ENCODE data around the gene UBE2E1.

UBE2E1 gene

GRCh38 chr3:23932571-23932970 is 126.8 kb downstream of the UBE2E1 start:
- TF ChIP-seq CTCF (IDR thresholded peaks at IDR 0.05): no peak
- Histone ChIP-seq H3K4me1 (ENCODE audit: control insufficient read depth in 1 of 2, insufficient read depth in 1 of 2, low read depth in 1 of 2, low read length in 1 of 2) (no peaks in the 10 kb centered on the region), H3K27me3 (no peaks in the 10 kb centered on the region), H3K27ac (no peak overlapping the region), H3K4me3 (ENCODE audit: low read depth in 1 of 2, low read length in 1 of 2) (no peak overlapping the region), H3K9me3 (no peaks in the 10 kb centered on the region), H3K36me3 (no peaks in the 10 kb centered on the region)

GRCh38 chr3:23934253-23934652 is 128.5 kb downstream of the UBE2E1 start:
- Histone ChIP-seq H3K27ac (no peak overlapping the region), H3K4me1 (ENCODE audit: control insufficient read depth in 1 of 2, insufficient read depth in 1 of 2, low read depth in 1 of 2, low read length in 1 of 2) (no peaks in the 10 kb centered on the region), H3K36me3 (no peaks in the 10 kb centered on the region), H3K27me3 (no peaks in the 10 kb centered on the region), H3K9me3 (no peaks in the 10 kb centered on the region), H3K4me3 (ENCODE audit: low read depth in 1 of 2, low read length in 1 of 2) (no peak overlapping the region)
- no peak for TF ChIP-seq CTCF (IDR thresholded peaks at IDR 0.05)

- no peak overlapping the region for H3K27ac ChIP-seq
- no peaks in the 10 kb centered on the region for H3K4me1 ChIP-seq (ENCODE audit: control insufficient read depth in 1 of 2, insufficient read depth in 1 of 2, low read depth in 1 of 2, low read length in 1 of 2)
- no peaks in the 10 kb centered on the region for H3K36me3 ChIP-seq
- H3K9me3 ChIP-seq: no peaks in the 10 kb centered on the region
- no peak overlapping the region for H3K4me3 ChIP-seq (ENCODE audit: low read depth in 1 of 2, low read length in 1 of 2)
- no peak for TF ChIP-seq CTCF (IDR thresholded peaks at IDR 0.05)
- peaks cover 4% of the 10 kb centered on the region for H3K27me3 ChIP-seq
Measured at GRCh38 chr3:23937296-23937695, 131.5 kb downstream of the UBE2E1 start.

GRCh38 chr3:23938688-23939087 is 132.9 kb downstream of the UBE2E1 start:
- no peaks in the 10 kb centered on the region for H3K36me3 ChIP-seq
- H3K9me3 ChIP-seq: no peaks in the 10 kb centered on the region
- no peak overlapping the region for H3K4me3 ChIP-seq (ENCODE audit: low read depth in 1 of 2, low read length in 1 of 2)
- peaks cover 15% of the 10 kb centered on the region for H3K27me3 ChIP-seq
- H3K4me1 ChIP-seq (ENCODE audit: control insufficient read depth in 1 of 2, insufficient read depth in 1 of 2, low read depth in 1 of 2, low read length in 1 of 2): no peaks in the 10 kb centered on the region
- H3K27ac ChIP-seq: no peak overlapping the region
- TF ChIP-seq CTCF (IDR thresholded peaks at IDR 0.05): no peak

GRCh38 chr3:23940775-23941174 is 135.0 kb downstream of the UBE2E1 start:
- Histone ChIP-seq H3K27me3 (peaks cover 30% of the 10 kb centered on the region), H3K4me3 (ENCODE audit: low read depth in 1 of 2, low read length in 1 of 2) (no peak overlapping the region), H3K4me1 (ENCODE audit: control insufficient read depth in 1 of 2, insufficient read depth in 1 of 2, low read depth in 1 of 2, low read length in 1 of 2) (peaks cover 0 to 5% of the 10 kb centered on the region in 2 experiments), H3K27ac (no peak overlapping the region), H3K36me3 (no peaks in the 10 kb centered on the region), H3K9me3 (no peaks in the 10 kb centered on the region)
- no peak for TF ChIP-seq CTCF (IDR thresholded peaks at IDR 0.05)
